MM.1S (cell line): ENCODE results near the gene RYK.
"Not testable (repeated sequence)": the region's sequence is repeated elsewhere in the genome, so short reads cannot be mapped to it uniquely, and the experiment has no call there.

Source experiments
- DNase-seq: peaks from one replicate; pipeline ENCODE4 v3.0.0-alpha.2; 2015
- H2AFZ ChIP-seq: fragments of 300-600 bp; sonication (generic); 2 replicates; pipeline ENCODE4 v1.6.0; 2016; ENCODE audit warnings: antibody characterized with exemption, low read length
- H3F3A ChIP-seq: fragments of 300-600 bp; sonication (generic); 2 replicates; pipeline ENCODE4 v1.6.1; 2016; ENCODE audit warnings: mild to moderate bottlenecking, antibody characterized with exemption, low read length, moderate library complexity, mixed read lengths; ENCODE audit not compliant: insufficient read depth
- H3K27ac ChIP-seq: fragments of 300-600 bp; sonication (generic); 2 replicates; pipeline ENCODE4 v1.5.1; 2016; ENCODE audit warnings: mild to moderate bottlenecking, low read length
- H3K27me3 ChIP-seq: fragments of 300-600 bp; sonication (generic); replicated peaks from 2 replicates; pipeline ENCODE4 v1.6.0; 2016; ENCODE audit warnings: low read length; ENCODE audit not compliant: insufficient read depth
- H3K36me3 ChIP-seq: fragments of 300-600 bp; sonication (generic); replicated peaks from 2 replicates; pipeline ENCODE4 v1.6.1; 2016; ENCODE audit warnings: mild to moderate bottlenecking, low read length, mixed read lengths; ENCODE audit not compliant: insufficient read depth
- H3K4me1 ChIP-seq: fragments of 300-600 bp; sonication (generic); 2 replicates; pipeline ENCODE4 v1.6.1; 2016; ENCODE audit warnings: low read length, mixed read lengths
- H3K4me2 ChIP-seq: fragments of 300-600 bp; sonication (generic); 2 replicates; pipeline ENCODE4 v1.6.0; 2016; ENCODE audit warnings: low read depth, low read length
- H3K4me3 ChIP-seq: fragments of 300-600 bp; sonication (generic); 2 replicates; pipeline ENCODE4 v1.5.1; 2016; ENCODE audit warnings: low read length, mixed read lengths
- H3K79me2 ChIP-seq: fragments of 300-600 bp; sonication (generic); 2 replicates; pipeline ENCODE4 v1.6.1; 2016; ENCODE audit warnings: mixed run types, low read length, mixed read lengths
- H3K9ac ChIP-seq: fragments of 300-600 bp; sonication (generic); 2 replicates; pipeline ENCODE4 v1.6.1; 2016; ENCODE audit warnings: low read length, mixed read lengths
- H3K9me2 ChIP-seq: fragments of 300-600 bp; sonication (generic); replicated peaks from 2 replicates; pipeline ENCODE4 v1.6.1; 2016; ENCODE audit warnings: mild to moderate bottlenecking, low read length, mixed read lengths; ENCODE audit not compliant: insufficient read depth
- H3K9me3 ChIP-seq: fragments of 300-600 bp; sonication (generic); replicated peaks from 2 replicates; pipeline ENCODE4 v1.6.1; 2016; ENCODE audit warnings: mild to moderate bottlenecking, low read length, mixed read lengths; ENCODE audit not compliant: insufficient read depth
- H4K20me1 ChIP-seq: fragments of 300-600 bp; sonication (generic); 2 replicates; pipeline ENCODE4 v1.6.1; 2016; ENCODE audit warnings: mild to moderate bottlenecking, low read length, moderate library complexity, mixed read lengths; ENCODE audit not compliant: insufficient read depth
- EZH2 ChIP-seq: fragments of 300-600 bp; sonication (generic); optimal IDR thresholded peaks from 2 replicates; pipeline ENCODE3; 2017; ENCODE audit warnings: low read depth, mild to moderate bottlenecking, antibody characterized with exemption, low read length, mixed read lengths
- EZH2phosphoT487 ChIP-seq: fragments of 300-600 bp; sonication (generic); IDR thresholded peaks from 2 replicates; pipeline ENCODE4 v1.6.1; 2018; ENCODE audit warnings: antibody characterized with exemption, low read length
- TF ChIP-seq, protein P1 (sequence below): fragments of 300-600 bp; sonication (generic); IDR thresholded peaks from 2 replicates; pipeline ENCODE4 v1.5.1; 2016; ENCODE audit warnings: antibody characterized with exemption, low read length, mixed read lengths

The RYK gene

DNA sequence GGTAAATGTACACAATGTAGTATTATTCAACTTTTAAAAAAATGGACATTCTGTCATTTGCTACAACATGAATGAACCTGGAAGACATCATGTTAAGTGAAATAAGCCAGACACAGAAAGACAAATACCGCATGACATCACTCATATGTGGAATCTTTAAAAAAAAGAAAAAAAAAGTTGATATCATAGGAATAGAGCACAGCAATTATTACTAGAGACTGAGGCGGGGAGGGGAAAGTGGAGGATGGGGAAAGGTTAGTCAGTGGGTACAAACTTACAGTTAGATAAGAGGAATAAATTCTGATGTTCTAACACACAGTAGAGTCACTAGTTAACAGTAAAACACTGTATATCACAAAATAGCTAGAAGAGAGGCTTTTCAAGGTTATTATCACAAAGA lies 22.2 kb downstream of the RYK start:
- TF ChIP-seq, protein P1, sequence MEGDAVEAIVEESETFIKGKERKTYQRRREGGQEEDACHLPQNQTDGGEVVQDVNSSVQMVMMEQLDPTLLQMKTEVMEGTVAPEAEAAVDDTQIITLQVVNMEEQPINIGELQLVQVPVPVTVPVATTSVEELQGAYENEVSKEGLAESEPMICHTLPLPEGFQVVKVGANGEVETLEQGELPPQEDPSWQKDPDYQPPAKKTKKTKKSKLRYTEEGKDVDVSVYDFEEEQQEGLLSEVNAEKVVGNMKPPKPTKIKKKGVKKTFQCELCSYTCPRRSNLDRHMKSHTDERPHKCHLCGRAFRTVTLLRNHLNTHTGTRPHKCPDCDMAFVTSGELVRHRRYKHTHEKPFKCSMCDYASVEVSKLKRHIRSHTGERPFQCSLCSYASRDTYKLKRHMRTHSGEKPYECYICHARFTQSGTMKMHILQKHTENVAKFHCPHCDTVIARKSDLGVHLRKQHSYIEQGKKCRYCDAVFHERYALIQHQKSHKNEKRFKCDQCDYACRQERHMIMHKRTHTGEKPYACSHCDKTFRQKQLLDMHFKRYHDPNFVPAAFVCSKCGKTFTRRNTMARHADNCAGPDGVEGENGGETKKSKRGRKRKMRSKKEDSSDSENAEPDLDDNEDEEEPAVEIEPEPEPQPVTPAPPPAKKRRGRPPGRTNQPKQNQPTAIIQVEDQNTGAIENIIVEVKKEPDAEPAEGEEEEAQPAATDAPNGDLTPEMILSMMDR: no peak
- TF ChIP-seq EZH2phosphoT487: no peak
- TF ChIP-seq EZH2: no peak
- no peaks in the 10 kb centered on the region for H3F3A ChIP-seq
- H3K9me2 ChIP-seq: no peaks in the 10 kb centered on the region
- H4K20me1 ChIP-seq: no peaks in the 10 kb centered on the region
- H3K4me3 ChIP-seq: no peak overlapping the region
- no peaks in the 10 kb centered on the region for H3K4me1 ChIP-seq
- DNase-seq: no peak
- H3K36me3 ChIP-seq: no peaks in the 10 kb centered on the region
- no peak overlapping the region for H2AFZ ChIP-seq
- no peaks in the 10 kb centered on the region for H3K27me3 ChIP-seq
- no peaks in the 10 kb centered on the region for H3K9me3 ChIP-seq
- no peak overlapping the region for H3K27ac ChIP-seq
- no peak overlapping the region for H3K9ac ChIP-seq
- H3K79me2 ChIP-seq: peaks cover 8% of the 10 kb centered on the region; the same call in 1 of the 2 replicates
- H3K4me2 ChIP-seq: no peak overlapping the region

DNA sequence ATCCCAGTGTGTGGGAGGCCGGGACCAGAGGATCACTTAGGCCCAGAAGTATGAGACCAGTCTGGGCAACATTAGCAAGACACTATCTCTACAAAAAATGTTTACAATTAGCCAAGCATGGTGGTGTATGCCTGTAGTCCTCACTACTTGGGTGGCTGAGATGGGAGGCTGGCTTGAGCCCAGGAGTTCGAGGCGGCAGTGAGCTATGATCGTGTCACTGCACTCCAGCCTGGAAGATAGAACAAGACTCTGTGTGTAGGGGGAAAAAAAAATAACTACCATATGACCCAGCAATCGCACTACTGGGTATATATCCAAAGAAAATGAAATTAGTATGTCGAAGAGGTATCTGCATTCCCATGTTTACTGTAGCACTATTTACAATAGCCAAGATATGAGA lies 22.6 kb downstream of the RYK start:
- no peaks in the 10 kb centered on the region for H3K9me3 ChIP-seq

DNA sequence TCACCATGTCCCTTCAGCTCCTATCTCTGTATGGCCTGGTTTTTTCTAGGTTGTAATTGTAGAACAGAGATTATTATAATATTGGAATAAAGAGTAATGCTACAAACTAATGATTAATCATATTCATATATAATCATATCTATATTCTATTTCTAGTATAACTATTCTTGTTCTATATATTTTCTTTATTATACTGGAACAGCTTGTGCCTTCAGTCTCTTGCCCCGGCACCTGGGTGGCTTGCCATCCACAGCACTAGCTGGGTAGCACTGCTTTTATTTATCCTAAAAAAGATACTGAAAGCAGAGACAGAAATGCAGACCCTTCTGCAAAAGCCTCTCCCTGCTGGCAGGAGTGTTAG lies 25.9 kb downstream of the RYK start:
- not testable (repeated sequence) for H3K9me3 ChIP-seq, H3K4me1 ChIP-seq, H3K36me3 ChIP-seq, H3K9ac ChIP-seq, H2AFZ ChIP-seq, H3F3A ChIP-seq, H3K27me3 ChIP-seq, DNase-seq, H3K9me2 ChIP-seq, H3K79me2 ChIP-seq, H3K4me3 ChIP-seq, H3K27ac ChIP-seq, H3K4me2 ChIP-seq, H4K20me1 ChIP-seq

More for the DNA sequence above, 22.6 kb downstream of the RYK start:
- H3K4me1 ChIP-seq: no peaks in the 10 kb centered on the region
- H3K4me2 ChIP-seq: no peak overlapping the region
- no peak for TF ChIP-seq EZH2phosphoT487
- TF ChIP-seq EZH2: no peak
- TF ChIP-seq, protein P1: no peak
- H3K36me3 ChIP-seq: no peaks in the 10 kb centered on the region
- DNase-seq: no peak
- H3K27me3 ChIP-seq: no peaks in the 10 kb centered on the region
- H2AFZ ChIP-seq: no peak overlapping the region
- H3K27ac ChIP-seq: no peak overlapping the region
- no peaks in the 10 kb centered on the region for H4K20me1 ChIP-seq
- peaks cover 7% of the 10 kb centered on the region; the same call in 1 of the 2 replicates for H3K79me2 ChIP-seq
- no peak overlapping the region for H3K4me3 ChIP-seq
- no peaks in the 10 kb centered on the region for H3F3A ChIP-seq
- H3K9me2 ChIP-seq: no peaks in the 10 kb centered on the region
- H3K9ac ChIP-seq: no peak overlapping the region

GRCh38 chr3:134222835-134223234 lies 27.8 kb downstream of the RYK start:
- H3K4me3 ChIP-seq: no peak overlapping the region
- no peak overlapping the region for H3K4me2 ChIP-seq
- H3K79me2 ChIP-seq: peaks cover 7% of the 10 kb centered on the region; the same call in 1 of the 2 replicates
- H3K9me3 ChIP-seq: no peaks in the 10 kb centered on the region
- no peaks in the 10 kb centered on the region for H4K20me1 ChIP-seq
- no peak for TF ChIP-seq EZH2
- TF ChIP-seq EZH2phosphoT487: no peak
- TF ChIP-seq, protein P1: no peak
- no peaks in the 10 kb centered on the region for H3K36me3 ChIP-seq
- H3K4me1 ChIP-seq: no peaks in the 10 kb centered on the region
- H3K27ac ChIP-seq: no peak overlapping the region
- no peak overlapping the region for H3K9ac ChIP-seq
- no peak for DNase-seq
- H3K9me2 ChIP-seq: no peaks in the 10 kb centered on the region
- no peaks in the 10 kb centered on the region for H3K27me3 ChIP-seq
- H3F3A ChIP-seq: no peaks in the 10 kb centered on the region
- no peak overlapping the region for H2AFZ ChIP-seq
